Retinal pigment epithelial cell (primary cell): ENCODE data around the gene FRMD4A.

Source experiments
- DNase-seq: peaks from one replicate; pipeline ENCODE4 v3.0.0-alpha.2; 2010; ENCODE audit warnings: low read depth
- H3K4me3 ChIP-seq: 2 replicates; pipeline ENCODE4 v1.5.1; 2011; ENCODE audit warnings: mild to moderate bottlenecking, low read length, control low read depth, moderate library complexity
- TF ChIP-seq, protein P1 (sequence below): conservative IDR thresholded peaks from 2 replicates; pipeline ENCODE4 v1.5.1; 2011; ENCODE audit warnings: low read depth, low read length, control low read depth, inconsistent platforms

FRMD4A gene

DNA sequence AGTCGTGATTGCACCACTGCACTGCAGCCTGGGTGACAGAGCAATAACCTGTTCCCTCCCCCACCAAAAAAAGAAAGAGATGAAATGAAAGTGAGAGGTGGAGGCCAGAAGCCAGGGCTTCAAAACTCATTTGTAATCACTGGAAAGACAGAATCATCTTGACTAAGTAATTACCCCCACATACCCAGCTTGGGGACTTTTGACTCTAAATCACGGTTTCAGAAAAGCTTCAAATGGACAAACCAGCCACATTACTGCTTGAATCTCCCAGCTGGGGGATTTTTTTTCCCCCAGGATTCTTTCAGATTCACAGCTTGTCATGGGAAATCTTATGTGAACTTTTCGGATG is 361.0 kb downstream of the FRMD4A start:
- H3K4me3 ChIP-seq: peak overlapping the region; percentile 49
- DNase-seq: no peak
- TF ChIP-seq, protein P1, sequence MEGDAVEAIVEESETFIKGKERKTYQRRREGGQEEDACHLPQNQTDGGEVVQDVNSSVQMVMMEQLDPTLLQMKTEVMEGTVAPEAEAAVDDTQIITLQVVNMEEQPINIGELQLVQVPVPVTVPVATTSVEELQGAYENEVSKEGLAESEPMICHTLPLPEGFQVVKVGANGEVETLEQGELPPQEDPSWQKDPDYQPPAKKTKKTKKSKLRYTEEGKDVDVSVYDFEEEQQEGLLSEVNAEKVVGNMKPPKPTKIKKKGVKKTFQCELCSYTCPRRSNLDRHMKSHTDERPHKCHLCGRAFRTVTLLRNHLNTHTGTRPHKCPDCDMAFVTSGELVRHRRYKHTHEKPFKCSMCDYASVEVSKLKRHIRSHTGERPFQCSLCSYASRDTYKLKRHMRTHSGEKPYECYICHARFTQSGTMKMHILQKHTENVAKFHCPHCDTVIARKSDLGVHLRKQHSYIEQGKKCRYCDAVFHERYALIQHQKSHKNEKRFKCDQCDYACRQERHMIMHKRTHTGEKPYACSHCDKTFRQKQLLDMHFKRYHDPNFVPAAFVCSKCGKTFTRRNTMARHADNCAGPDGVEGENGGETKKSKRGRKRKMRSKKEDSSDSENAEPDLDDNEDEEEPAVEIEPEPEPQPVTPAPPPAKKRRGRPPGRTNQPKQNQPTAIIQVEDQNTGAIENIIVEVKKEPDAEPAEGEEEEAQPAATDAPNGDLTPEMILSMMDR: no peak

DNA sequence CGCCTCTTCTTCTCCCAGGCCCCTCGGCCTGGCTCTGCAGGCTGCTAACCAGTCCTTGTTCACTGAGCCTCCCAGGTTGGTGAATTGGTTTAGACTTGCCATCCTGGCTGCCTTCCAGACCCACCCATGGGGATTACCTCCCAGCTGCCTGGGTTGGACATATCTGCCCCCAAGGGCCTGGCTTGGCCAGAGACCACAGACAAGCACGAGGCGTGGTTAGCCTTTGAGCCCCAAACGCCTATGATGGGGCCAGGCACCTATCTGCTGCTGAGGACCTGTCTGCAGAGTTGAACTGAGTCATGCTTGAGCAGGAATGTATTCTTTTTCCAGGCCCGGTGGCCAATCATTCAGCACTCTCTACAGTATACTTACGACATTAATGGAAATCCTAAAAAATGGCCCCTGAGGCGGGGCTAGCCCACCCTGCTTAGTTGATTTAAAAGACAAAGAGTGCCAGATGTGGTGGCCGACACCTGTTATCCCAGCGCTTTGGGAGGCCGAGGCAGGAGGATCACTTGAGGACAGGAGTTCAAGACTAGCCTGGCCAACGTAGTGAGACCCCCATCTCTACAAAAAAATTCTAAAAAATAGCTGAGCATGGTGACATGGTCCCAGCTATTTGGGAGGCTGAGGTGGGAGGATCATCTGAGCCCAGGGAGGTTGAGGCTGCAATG is 361.5 kb downstream of the FRMD4A start:
- H3K4me3 ChIP-seq: no peak overlapping the region
- no peak for DNase-seq
- TF ChIP-seq, protein P1: no peak

DNA sequence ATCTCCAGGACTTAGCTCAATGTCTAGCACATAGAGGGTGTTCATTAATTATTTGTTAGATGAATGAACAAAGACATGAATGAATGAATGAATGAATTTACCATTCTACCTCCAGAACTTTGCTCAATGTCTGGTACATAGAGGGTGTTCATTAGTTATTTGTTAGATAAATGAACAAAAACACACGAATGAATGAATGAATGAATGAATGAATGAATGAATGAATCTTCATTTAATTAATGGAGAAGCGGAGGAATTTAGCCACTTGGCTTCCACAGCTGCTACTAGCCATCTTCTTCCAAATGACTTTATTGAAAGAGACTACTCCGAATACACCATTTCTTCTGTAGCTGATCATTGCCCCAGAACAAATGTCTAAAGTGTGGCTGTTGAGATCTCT is 368.9 kb downstream of the FRMD4A start:
- TF ChIP-seq, protein P1: no peak
- no peak overlapping the region for H3K4me3 ChIP-seq
- no peak for DNase-seq

DNA sequence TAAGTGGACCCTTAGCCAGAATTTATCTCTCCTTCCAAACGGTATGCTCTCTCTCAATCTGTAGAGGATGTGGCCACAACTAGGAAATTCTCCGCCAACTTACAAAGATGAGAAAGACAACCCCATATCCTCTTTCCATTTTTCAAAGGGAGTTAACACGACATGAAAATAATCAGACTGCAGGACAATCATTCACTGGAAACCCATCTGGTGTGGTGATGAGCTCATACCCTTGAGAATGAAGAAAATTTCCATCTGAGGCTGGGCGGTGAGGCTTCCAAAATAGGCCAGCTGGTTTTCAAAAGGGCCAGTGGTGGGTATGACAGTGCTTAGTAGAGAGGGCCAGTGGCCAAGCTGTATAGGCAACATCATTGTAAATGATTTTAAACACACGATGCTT is 369.6 kb downstream of the FRMD4A start:
- no peak overlapping the region for H3K4me3 ChIP-seq
- DNase-seq: no peak
- TF ChIP-seq, protein P1: no peak

DNA sequence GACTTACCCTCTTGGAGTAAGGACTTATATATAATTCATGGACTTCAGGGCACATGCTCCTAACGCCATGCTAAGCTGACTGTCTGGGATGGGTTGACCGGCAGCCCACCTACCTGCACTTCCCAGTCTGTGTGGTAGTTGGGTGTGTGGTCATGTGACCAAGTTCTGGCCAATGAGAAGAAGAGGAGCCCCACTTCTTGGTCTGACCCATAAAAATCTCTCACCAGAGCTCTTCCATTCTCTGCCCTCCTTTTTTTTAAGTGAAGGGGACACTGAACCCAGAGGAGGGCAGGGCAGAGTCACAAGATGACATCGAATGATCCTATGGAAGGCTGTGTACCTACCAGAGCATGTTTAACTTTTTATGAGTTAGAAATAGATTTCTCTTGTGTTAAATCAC is 370.1 kb downstream of the FRMD4A start:
- H3K4me3 ChIP-seq: no peak overlapping the region
- TF ChIP-seq, protein P1: no peak
- DNase-seq: no peak

DNA sequence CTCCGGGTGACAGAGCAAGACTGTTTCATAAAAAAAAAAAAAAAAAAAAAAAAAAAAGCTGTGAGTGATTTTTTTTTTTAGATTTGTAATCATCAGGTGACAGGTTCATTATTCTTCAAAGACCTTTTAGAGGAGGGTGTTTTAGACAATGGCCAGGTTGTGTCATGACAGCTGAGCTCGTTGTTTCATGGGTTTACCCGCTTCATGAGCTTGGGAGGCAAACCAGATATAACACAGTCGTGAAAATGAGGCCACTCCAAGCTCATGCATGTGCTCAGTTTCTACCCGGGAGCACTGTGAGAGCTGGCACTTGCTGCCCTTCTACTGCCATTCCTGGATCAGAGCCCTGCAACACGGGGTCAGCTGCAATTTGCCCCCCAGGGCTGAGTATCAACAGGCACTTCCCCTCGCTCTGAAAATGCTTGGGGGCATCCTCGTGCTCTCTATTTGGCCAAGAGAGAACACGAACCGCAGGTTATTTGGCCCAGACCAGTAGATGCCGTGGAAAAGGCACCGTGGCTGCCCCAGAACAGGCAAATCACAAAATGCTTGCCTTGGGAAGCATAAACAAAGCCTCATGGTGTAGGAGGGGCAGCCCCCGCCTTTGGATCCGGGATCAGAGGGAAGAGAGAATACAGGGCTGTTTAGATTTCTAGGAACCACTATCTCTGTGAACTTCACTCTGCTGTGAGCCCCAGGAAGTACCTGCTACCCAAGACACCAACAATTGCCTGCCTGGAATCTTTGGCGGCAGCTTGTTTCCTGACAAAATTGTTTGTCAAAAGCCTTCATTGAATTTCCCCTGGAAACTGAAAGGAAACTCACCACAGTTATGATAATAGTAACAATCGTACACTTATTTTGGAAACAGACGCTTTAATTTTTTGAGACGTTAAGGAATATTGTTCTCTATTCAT is 371.0 kb downstream of the FRMD4A start:
- TF ChIP-seq, protein P1: no peak
- no peak overlapping the region for H3K4me3 ChIP-seq
- no peak for DNase-seq
